RPMI7951 (cell line): ENCODE data around the gene TAX1BP3. TPM values are rescaled to one million over a fixed set of nuclear protein-coding genes. Genes with fewer than 3 reads are reported as not detected.
A peak's percentile ranks its signal among the peaks of the same experiment; 100 is the strongest.

Experiments used
- DNase-seq: peaks from one replicate; pipeline ENCODE4 v3.0.0-alpha.2; 2012; ENCODE audit warnings: low read depth
- total RNA-seq: library from RNA; depleted of rRNA; stranded (reverse); fragments of >200 nt; shearing (Covaris generic); gene quantifications from 2 replicates; pipeline ENCODE4 v1.2.3, GENCODE V29; 2014

The TAX1BP3 gene
- total RNA-seq, 1 experiment from 2014 or later: 113 TPM

GRCh38 chr17:3688852-3689261, 20.5 kb upstream of the TAX1BP3 start:
- no peak for DNase-seq

GRCh38 chr17:3688027-3688553, 19.7 kb upstream of the TAX1BP3 start:
- no peak for DNase-seq

- DNase-seq: no peak
Measured at GRCh38 chr17:3685174-3685573, 16.8 kb upstream of the TAX1BP3 start.

GRCh38 chr17:3683054-3683511, 14.7 kb upstream of the TAX1BP3 start:
- DNase-seq: no peak

- DNase-seq: no peak
Measured at GRCh38 chr17:3682033-3682432, 13.7 kb upstream of the TAX1BP3 start.

GRCh38 chr17:3681565-3681964, 13.2 kb upstream of the TAX1BP3 start:
- DNase-seq: no peak

- DNase-seq: no peak
Measured at GRCh38 chr17:3681057-3681456, 12.7 kb upstream of the TAX1BP3 start.

- DNase-seq: no peak
Measured at GRCh38 chr17:3679531-3680126, 11.3 kb upstream of the TAX1BP3 start.

GRCh38 chr17:3678821-3679530, 10.6 kb upstream of the TAX1BP3 start:
- no peak for DNase-seq

GRCh38 chr17:3678095-3678820, 9.9 kb upstream of the TAX1BP3 start:
- no peak for DNase-seq

GRCh38 chr17:3675886-3676285, 7.5 kb upstream of the TAX1BP3 start:
- no peak for DNase-seq

GRCh38 chr17:3672571-3672970, 4.2 kb upstream of the TAX1BP3 start:
- DNase-seq: no peak

GRCh38 chr17:3669548-3669947, 1.2 kb upstream of the TAX1BP3 start:
- DNase-seq: no peak

- DNase-seq: no peak
Measured at GRCh38 chr17:3669085-3669347, 638 bp upstream of the TAX1BP3 start.

- peak; percentile 90 for DNase-seq
Measured at GRCh38 chr17:3667366-3668278, 756 bp downstream of the TAX1BP3 start.

GRCh38 chr17:3666516-3666915, 1.9 kb downstream of the TAX1BP3 start:
- DNase-seq: no peak

GRCh38 chr17:3665834-3666233, 2.5 kb downstream of the TAX1BP3 start:
- no peak for DNase-seq

- DNase-seq: no peak
Measured at GRCh38 chr17:3663102-3664011, 5.0 kb downstream of the TAX1BP3 start.

- DNase-seq: no peak
Measured at GRCh38 chr17:3660311-3660891, 8.0 kb downstream of the TAX1BP3 start.

- DNase-seq: peak; percentile 86
Measured at GRCh38 chr17:3659541-3660111, 8.8 kb downstream of the TAX1BP3 start.
